AG04450 (cell line): ENCODE results near the gene VILL. TPM values are rescaled to one million over a fixed set of nuclear protein-coding genes. Genes with fewer than 3 reads are reported as not detected.
"Not testable (repeated sequence)": the region's sequence is repeated elsewhere in the genome, so short reads cannot be mapped to it uniquely, and the experiment has no call there.

Experiments used
- CTCF ChIA-PET: fragments of 300-600, 350-600 bp; formaldehyde crosslinking; extraction: SDS; loops from one replicate; lab custom pipeline; 2022; ENCODE audit warnings: antibody characterized with exemption, inconsistent platforms; lab: Charles Lee
- POLR2A ChIA-PET: fragments of 350-600 bp; formaldehyde crosslinking; extraction: SDS; loops from one replicate; lab custom pipeline; 2021; ENCODE audit warnings: antibody characterized with exemption, inconsistent platforms; lab: Yijun Ruan, JAX
- DNase-seq: peaks from one replicate; pipeline ENCODE4 v3.0.0-alpha.2; 2011; ENCODE audit warnings: low read depth, low spot score
- H3K27ac ChIP-seq: one replicate; pipeline ENCODE4 v1.5.1; 2012; ENCODE audit warnings: low read depth, low read length, control low read depth
- H3K27me3 ChIP-seq: one replicate; pipeline ENCODE4 v1.6.0; 2012; ENCODE audit warnings: low read length; ENCODE audit not compliant: control insufficient read depth, insufficient read depth
- H3K4me3 ChIP-seq: 2 replicates; pipeline ENCODE4 v1.5.1; 2011; ENCODE audit warnings: mild to moderate bottlenecking, low read depth, low read length, control low read depth
- H3K9me3 ChIP-seq: 2 replicates; pipeline ENCODE4 v1.5.1; 2012; ENCODE audit warnings: low read length; ENCODE audit not compliant: control insufficient read depth, insufficient read depth
- CTCF ChIP-seq: IDR thresholded peaks from 2 replicates; pipeline ENCODE4 v1.5.1; 2011; ENCODE audit warnings: low read depth, low read length, control low read depth, inconsistent platforms
- polyA plus RNA-seq: library from polyadenylated mRNA; depleted of rRNA; stranded (reverse); fragments of >200 nt; gene quantifications from 2 replicates; pipeline ENCODE4 v1.2.3, GENCODE V29; 2011

Gene VILL
- polyA plus RNA-seq, 1 experiment: 2.6 TPM

- no peak overlapping the region for H3K27ac ChIP-seq
- no peak for DNase-seq
- ChIA-PET CTCF (interaction anchor here (1.1 to 10.9 kb wide), 2 partner anchors 10 to 115 kb away, joined by 3 to 241 read pairs; no protein-coding TSS in a partner anchor), POLR2A (no interaction called here)
- TF ChIP-seq CTCF: no peak
- no peaks in the 10 kb centered on the region for H3K27me3 ChIP-seq
- H3K4me3 ChIP-seq: no peak overlapping the region
- no peaks in the 10 kb centered on the region for H3K9me3 ChIP-seq
Observed at GRCh38 chr3:37970802-37971201, 19.8 kb upstream of the VILL start.

GRCh38 chr3:37971467-37971866 is 19.1 kb upstream of the VILL start:
- H3K27ac ChIP-seq: no peak overlapping the region
- CTCF ChIA-PET: interaction anchor here (1.0 to 4.2 kb wide), 3 partner anchors 32 to 118 kb away, joined by 3 to 59 read pairs (median 3); no protein-coding TSS in a partner anchor

GRCh38 chr3:37972056-37972455 is 18.5 kb upstream of the VILL start:
- H3K4me3 ChIP-seq, H3K9me3 ChIP-seq, H3K27me3 ChIP-seq, DNase-seq, H3K27ac ChIP-seq: not testable (repeated sequence)
- CTCF ChIA-PET: interaction anchor here (1.0 to 4.2 kb wide), 3 partner anchors 32 to 119 kb away, joined by 3 to 59 read pairs (median 3); no protein-coding TSS in a partner anchor
- POLR2A ChIA-PET: interaction anchor here (1.1 kb wide), 1 partner anchor 108 kb away, joined by 3 read pairs; no protein-coding TSS in a partner anchor

More at GRCh38 chr3:37971467-37971866, 19.1 kb upstream of the VILL start:
- no peak for TF ChIP-seq CTCF
- no peaks in the 10 kb centered on the region for H3K27me3 ChIP-seq
- H3K9me3 ChIP-seq: no peaks in the 10 kb centered on the region
- DNase-seq: no peak
- no peak overlapping the region for H3K4me3 ChIP-seq
- POLR2A ChIA-PET: no interaction called here

GRCh38 chr3:37973246-37974054 is 17.1 kb upstream of the VILL start:
- POLR2A ChIA-PET: interaction anchor here (0.5 to 0.9 kb wide), 2 partner anchors 11 to 24 kb away, joined by 3 read pairs; no protein-coding TSS in a partner anchor

More at GRCh38 chr3:37973246-37974054, 17.1 kb upstream of the VILL start:
- Histone ChIP-seq H3K27me3 (no peaks in the 10 kb centered on the region), H3K27ac (no peak overlapping the region), H3K4me3 (no peak overlapping the region), H3K9me3 (no peaks in the 10 kb centered on the region)
- TF ChIP-seq CTCF: no peak
- DNase-seq: peak; percentile 18
- CTCF ChIA-PET: interaction anchor here (0.9 to 4.2 kb wide), 16 partner anchors 10 to 120 kb away, joined by 3 to 59 read pairs (median 4); no protein-coding TSS in a partner anchor
